ENCODE measurements around the gene SLC30A5. TPM values are rescaled to one million over a fixed set of nuclear protein-coding genes. Genes with fewer than 3 reads are reported as not detected.
"Not testable (repeated sequence)": the region's sequence is repeated elsewhere in the genome, so short reads cannot be mapped to it uniquely, and the experiment has no call there.

Gene SLC30A5
- total RNA-seq, 2 experiments from 2014 or later = 30.0 to 36.2 TPM

DNA sequence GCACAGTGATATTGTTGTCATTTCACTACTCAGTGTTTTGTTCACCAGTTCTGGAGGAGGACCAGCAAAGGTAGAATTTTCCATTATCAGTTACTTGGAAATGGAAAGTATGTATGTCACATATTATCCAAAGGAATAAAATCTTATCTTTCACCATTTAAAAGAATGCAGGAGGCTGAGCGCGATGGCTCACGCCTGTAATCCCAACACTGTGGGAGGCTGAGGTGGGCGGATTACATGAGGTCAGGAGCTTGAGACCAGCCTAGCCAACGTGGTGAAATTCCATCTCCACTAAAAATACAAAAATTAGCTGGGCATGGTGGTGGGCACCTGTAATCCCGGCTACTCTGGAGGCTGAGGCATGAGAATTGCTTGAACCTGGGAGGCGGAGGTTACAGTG lies 14.6 kb downstream of the SLC30A5 start:
- H3K36me3 Mint-ChIP-seq (ENCODE audit: low read depth) = peaks cover 25% of the 10 kb centered on the region
- H3K27ac Mint-ChIP-seq; H3K4me3 Mint-ChIP-seq; H3K27me3 Mint-ChIP-seq (ENCODE audit: low read depth); CTCF ChIA-PET; DNase-seq; H3K9me3 Mint-ChIP-seq; H3K4me1 Mint-ChIP-seq (ENCODE audit: low read depth): not testable (repeated sequence)
- intact Hi-C loops (cut with micrococcal nuclease) = loop anchor here (5.0 kb wide), 1 partner anchor 259 kb away; the partner anchor contains the start of genes AK6, RAD17 and TAF9

DNA sequence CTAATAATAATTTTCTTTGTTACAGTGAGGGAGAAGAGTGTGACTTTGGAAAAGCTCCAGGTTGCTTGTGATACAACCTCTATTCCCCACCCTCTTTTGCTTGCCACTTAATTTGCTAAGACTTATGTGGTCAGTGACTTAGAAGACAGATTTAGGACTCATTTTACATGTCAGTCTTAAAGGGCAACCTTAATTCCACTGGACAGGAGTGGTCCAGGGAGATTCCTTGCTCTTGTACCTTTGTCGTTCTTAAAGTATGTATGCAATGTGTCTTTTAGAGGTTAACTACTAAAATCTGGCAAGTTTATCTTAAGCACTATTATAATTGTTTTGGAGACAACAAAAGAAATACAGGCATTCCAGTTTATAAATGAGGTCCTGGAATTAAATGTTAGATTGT lies 20.0 kb downstream of the SLC30A5 start:
- H3K36me3 Mint-ChIP-seq (ENCODE audit: low read depth) = peaks cover 21% of the 10 kb centered on the region
- no peak overlapping the region for H3K27ac Mint-ChIP-seq
- H3K4me1 Mint-ChIP-seq (ENCODE audit: low read depth) = no peaks in the 10 kb centered on the region
- DNase-seq = no peak
- H3K9me3 Mint-ChIP-seq = no peaks in the 10 kb centered on the region
- H3K4me3 Mint-ChIP-seq = no peak overlapping the region
- no peaks in the 10 kb centered on the region for H3K27me3 Mint-ChIP-seq (ENCODE audit: low read depth)
- intact Hi-C loops (cut with micrococcal nuclease) = no loop called here
- CTCF ChIA-PET = interaction anchor here (0.6 to 0.7 kb wide), 2 partner anchors 316 to 828 kb away, joined by 3 to 9 read pairs; no protein-coding TSS in a partner anchor

DNA sequence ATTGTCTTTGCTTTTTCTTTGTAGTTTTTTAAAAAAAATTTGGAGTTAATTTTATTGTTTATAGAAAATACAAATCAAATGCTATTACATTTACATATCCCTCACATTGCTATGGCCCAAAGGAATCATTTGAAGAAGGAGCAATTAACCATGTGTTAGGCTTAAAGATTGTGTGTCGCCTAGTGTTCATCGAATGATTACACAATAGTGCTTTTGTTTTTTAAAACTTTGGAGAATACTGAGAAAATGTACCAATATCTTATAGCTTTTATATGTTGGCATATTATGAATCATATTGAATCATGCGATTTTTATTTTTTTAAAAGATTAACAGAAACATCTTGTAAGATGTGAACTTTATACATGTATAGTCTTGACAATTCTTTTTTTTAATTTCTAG lies 21.7 kb downstream of the SLC30A5 start:
- Mint-ChIP-seq H3K9me3 (no peaks in the 10 kb centered on the region), H3K4me1 (ENCODE audit: low read depth) (no peaks in the 10 kb centered on the region), H3K27ac (no peak overlapping the region), H3K4me3 (no peak overlapping the region), H3K27me3 (ENCODE audit: low read depth) (no peaks in the 10 kb centered on the region), H3K36me3 (ENCODE audit: low read depth) (peaks cover 20% of the 10 kb centered on the region)
- DNase-seq = no peak
- intact Hi-C loops (cut with micrococcal nuclease) = no loop called here
- CTCF ChIA-PET = no interaction called here

DNA sequence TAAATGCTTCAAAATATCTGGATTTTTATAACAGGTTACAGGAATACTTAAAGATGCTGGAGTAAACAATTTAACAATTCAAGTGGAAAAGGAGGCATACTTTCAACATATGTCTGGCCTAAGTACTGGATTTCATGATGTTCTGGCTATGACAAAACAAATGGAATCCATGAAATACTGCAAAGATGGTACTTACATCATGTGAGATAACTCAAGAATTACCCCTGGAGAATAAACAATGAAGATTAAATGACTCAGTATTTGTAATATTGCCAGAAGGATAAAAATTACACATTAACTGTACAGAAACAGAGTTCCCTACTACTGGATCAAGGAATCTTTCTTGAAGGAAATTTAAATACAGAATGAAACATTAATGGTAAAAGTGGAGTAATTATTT lies 35.6 kb downstream of the SLC30A5 start:
- no peaks in the 10 kb centered on the region for H3K9me3 Mint-ChIP-seq
- no peak overlapping the region for H3K27ac Mint-ChIP-seq
- no peaks in the 10 kb centered on the region for H3K27me3 Mint-ChIP-seq (ENCODE audit: low read depth)
- CTCF ChIA-PET = no interaction called here
- DNase-seq = no peak
- peaks cover 28% of the 10 kb centered on the region for H3K36me3 Mint-ChIP-seq (ENCODE audit: low read depth)
- no peaks in the 10 kb centered on the region for H3K4me1 Mint-ChIP-seq (ENCODE audit: low read depth)
- intact Hi-C loops (cut with micrococcal nuclease) = no loop called here
- H3K4me3 Mint-ChIP-seq = no peak overlapping the region

GRCh38 chr5:69130241-69130640 lies 36.4 kb downstream of the SLC30A5 start:
- Mint-ChIP-seq H3K4me1 (ENCODE audit: low read depth) (no peaks in the 10 kb centered on the region), H3K36me3 (ENCODE audit: low read depth) (peaks cover 26% of the 10 kb centered on the region), H3K27me3 (ENCODE audit: low read depth) (no peaks in the 10 kb centered on the region), H3K9me3 (no peaks in the 10 kb centered on the region), H3K4me3 (no peak overlapping the region), H3K27ac (no peak overlapping the region)
- no peak for DNase-seq
- intact Hi-C loops (cut with micrococcal nuclease) = no loop called here
- CTCF ChIA-PET = no interaction called here

DNA sequence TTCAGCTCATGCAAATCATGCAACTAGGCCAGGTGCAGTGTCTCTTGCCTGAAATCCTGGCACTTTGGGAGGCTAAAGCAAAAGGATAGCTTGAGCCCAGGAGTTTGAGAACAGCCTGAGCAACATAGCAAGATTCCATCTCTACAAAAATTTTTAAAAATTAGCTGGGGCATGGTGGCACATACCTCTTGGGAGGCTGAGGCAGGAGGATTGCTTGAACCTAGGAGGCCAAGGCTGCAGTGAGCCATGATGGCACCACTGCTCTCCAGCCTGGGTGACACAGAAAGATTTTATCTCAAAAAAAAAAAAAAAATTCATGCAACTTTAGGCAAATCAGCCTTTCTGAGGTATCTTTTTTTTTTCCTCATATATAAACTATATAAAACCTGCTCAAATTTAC lies 37.5 kb downstream of the SLC30A5 start:
- intact Hi-C loops (cut with micrococcal nuclease) = no loop called here
- no peaks in the 10 kb centered on the region for H3K9me3 Mint-ChIP-seq
- CTCF ChIA-PET = no interaction called here
- no peaks in the 10 kb centered on the region for H3K27me3 Mint-ChIP-seq (ENCODE audit: low read depth)
- H3K27ac Mint-ChIP-seq = no peak overlapping the region
- H3K4me1 Mint-ChIP-seq (ENCODE audit: low read depth) = no peaks in the 10 kb centered on the region
- peaks cover 26% of the 10 kb centered on the region for H3K36me3 Mint-ChIP-seq (ENCODE audit: low read depth)
- H3K4me3 Mint-ChIP-seq = no peak overlapping the region
- no peak for DNase-seq

DNA sequence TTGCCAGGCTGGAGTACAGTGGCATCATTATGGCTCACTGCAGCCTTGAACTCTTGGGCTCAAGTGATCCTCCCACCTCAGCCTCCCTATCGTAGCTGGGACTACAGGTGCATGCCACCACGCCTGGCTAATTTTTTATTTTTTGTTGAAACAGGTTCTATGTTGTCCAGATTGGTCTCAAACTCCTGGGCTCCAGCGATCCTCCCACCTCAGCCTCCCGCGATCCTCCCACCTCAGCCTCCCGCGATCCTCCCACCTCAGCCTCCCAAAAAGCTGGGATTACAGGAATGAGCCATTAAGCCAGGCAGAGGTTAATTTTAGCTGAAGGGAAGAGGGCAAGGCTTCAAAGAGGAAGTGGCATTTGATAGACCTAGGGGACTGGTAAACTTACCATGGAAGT lies 40.3 kb downstream of the SLC30A5 start:
- Mint-ChIP-seq H3K27me3 (ENCODE audit: low read depth) (no peaks in the 10 kb centered on the region), H3K27ac (no peak overlapping the region), H3K4me1 (ENCODE audit: low read depth) (no peaks in the 10 kb centered on the region), H3K36me3 (ENCODE audit: low read depth) (peaks cover 17% of the 10 kb centered on the region), H3K4me3 (no peak overlapping the region), H3K9me3 (peaks cover 4% of the 10 kb centered on the region)
- CTCF ChIA-PET = no interaction called here
- no peak for DNase-seq
- intact Hi-C loops (cut with micrococcal nuclease) = no loop called here

DNA sequence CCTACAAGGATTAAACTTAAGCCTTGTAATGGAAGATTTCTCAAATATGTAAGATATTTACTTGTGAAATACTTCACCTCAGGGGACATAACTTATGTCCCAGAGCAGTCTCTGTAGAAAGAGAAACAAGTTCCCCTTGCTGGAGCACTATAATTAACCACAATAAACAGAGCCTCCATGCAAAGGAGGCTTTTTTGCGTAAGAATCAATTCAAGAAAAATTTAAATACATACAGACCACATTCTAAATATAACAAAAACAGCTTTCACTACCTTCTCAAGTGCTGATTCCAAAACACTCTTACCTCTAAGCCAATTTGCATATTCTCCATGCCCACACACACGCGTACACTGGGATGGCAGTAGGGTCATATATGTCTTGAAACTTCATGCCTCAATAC lies 42.5 kb downstream of the SLC30A5 start:
- Mint-ChIP-seq H3K4me3 (no peak overlapping the region), H3K27ac (no peak overlapping the region), H3K9me3 (peaks cover 11% of the 10 kb centered on the region), H3K4me1 (ENCODE audit: low read depth) (no peaks in the 10 kb centered on the region), H3K36me3 (ENCODE audit: low read depth) (peaks cover 10% of the 10 kb centered on the region), H3K27me3 (ENCODE audit: low read depth) (no peaks in the 10 kb centered on the region)
- no peak for DNase-seq
- intact Hi-C loops (cut with micrococcal nuclease) = no loop called here
- CTCF ChIA-PET = interaction anchor here (0.9 to 1.2 kb wide), 2 partner anchors 16 to 87 kb away, joined by 3 read pairs; no protein-coding TSS in a partner anchor

- H3K36me3 Mint-ChIP-seq (ENCODE audit: low read depth); intact Hi-C loops (cut with micrococcal nuclease): not testable (repeated sequence)
Measured at GRCh38 chr5:69137208-69137607, 43.4 kb downstream of the SLC30A5 start.

GRCh38 chr5:69137807-69138206 lies 44.0 kb downstream of the SLC30A5 start:
- Mint-ChIP-seq H3K4me3 (no peak overlapping the region), H3K36me3 (ENCODE audit: low read depth) (peaks cover 9% of the 10 kb centered on the region), H3K9me3 (peaks cover 12% of the 10 kb centered on the region), H3K27ac (no peak overlapping the region), H3K27me3 (ENCODE audit: low read depth) (no peaks in the 10 kb centered on the region), H3K4me1 (ENCODE audit: low read depth) (no peaks in the 10 kb centered on the region)
- intact Hi-C loops (cut with micrococcal nuclease) = no loop called here
- no peak for DNase-seq
- CTCF ChIA-PET = no interaction called here

More at GRCh38 chr5:69137208-69137607, 43.4 kb downstream of the SLC30A5 start:
- CTCF ChIA-PET = interaction anchor here (1.2 kb wide), 1 partner anchor 15 kb away, joined by 3 read pairs; no protein-coding TSS in a partner anchor
- not testable (repeated sequence) for H3K27ac Mint-ChIP-seq; DNase-seq; H3K4me1 Mint-ChIP-seq (ENCODE audit: low read depth); H3K27me3 Mint-ChIP-seq (ENCODE audit: low read depth); H3K4me3 Mint-ChIP-seq
- peaks cover 12% of the 10 kb centered on the region for H3K9me3 Mint-ChIP-seq

- H3K4me1 Mint-ChIP-seq (ENCODE audit: low read depth) = no peaks in the 10 kb centered on the region
- H3K27me3 Mint-ChIP-seq (ENCODE audit: low read depth) = no peaks in the 10 kb centered on the region
- peaks cover 12% of the 10 kb centered on the region for H3K9me3 Mint-ChIP-seq
- H3K4me3 Mint-ChIP-seq = no peak overlapping the region
- no peak overlapping the region for H3K27ac Mint-ChIP-seq
- CTCF ChIA-PET = no interaction called here
- DNase-seq = no peak
- H3K36me3 Mint-ChIP-seq (ENCODE audit: low read depth) = peaks cover 4% of the 10 kb centered on the region
- intact Hi-C loops (cut with micrococcal nuclease) = no loop called here
Measured at GRCh38 chr5:69138766-69139165, 45.0 kb downstream of the SLC30A5 start.

GRCh38 chr5:69140239-69140638 lies 46.4 kb downstream of the SLC30A5 start:
- H3K27ac Mint-ChIP-seq; CTCF ChIA-PET; H3K36me3 Mint-ChIP-seq (ENCODE audit: low read depth); H3K4me3 Mint-ChIP-seq; intact Hi-C loops (cut with micrococcal nuclease); DNase-seq; H3K27me3 Mint-ChIP-seq (ENCODE audit: low read depth); H3K4me1 Mint-ChIP-seq (ENCODE audit: low read depth): not testable (repeated sequence)
- peaks cover 12% of the 10 kb centered on the region for H3K9me3 Mint-ChIP-seq

DNA sequence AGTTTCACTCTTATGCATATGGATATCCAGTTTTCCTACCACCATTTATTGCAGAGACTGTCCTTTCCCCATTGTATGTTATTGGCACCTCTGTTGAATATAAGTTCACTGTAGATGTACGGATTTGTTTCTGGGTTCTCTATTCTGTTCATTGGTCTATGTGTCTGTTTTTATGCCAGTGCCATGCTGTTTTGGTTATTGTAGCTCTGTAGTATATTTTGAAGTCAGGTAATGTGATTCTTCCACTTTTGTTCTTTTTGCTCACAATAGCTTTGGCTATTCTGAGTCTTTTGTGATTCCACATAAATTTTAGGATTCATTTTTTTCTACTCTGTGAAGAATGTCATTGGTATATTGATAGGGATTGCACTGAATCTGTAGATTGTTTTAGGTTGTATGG lies 47.0 kb downstream of the SLC30A5 start:
- Mint-ChIP-seq H3K4me1 (ENCODE audit: low read depth) (no peaks in the 10 kb centered on the region), H3K9me3 (peaks cover 12% of the 10 kb centered on the region), H3K4me3 (no peak overlapping the region), H3K27ac (no peak overlapping the region), H3K36me3 (ENCODE audit: low read depth) (no peaks in the 10 kb centered on the region), H3K27me3 (ENCODE audit: low read depth) (no peaks in the 10 kb centered on the region)
- intact Hi-C loops (cut with micrococcal nuclease) = no loop called here
- CTCF ChIA-PET = no interaction called here
- no peak for DNase-seq

- H3K36me3 Mint-ChIP-seq (ENCODE audit: low read depth); H3K4me1 Mint-ChIP-seq (ENCODE audit: low read depth); H3K27me3 Mint-ChIP-seq (ENCODE audit: low read depth); CTCF ChIA-PET; intact Hi-C loops (cut with micrococcal nuclease); H3K4me3 Mint-ChIP-seq; DNase-seq; H3K27ac Mint-ChIP-seq; H3K9me3 Mint-ChIP-seq: not testable (repeated sequence)
Measured at GRCh38 chr5:69148576-69148975, 54.8 kb downstream of the SLC30A5 start.

Data from activated naive CD4-positive, alpha-beta T cell treated with anti-CD3 and anti-CD28 coated beads for 36 hours (primary cell).